Measurements from ENCODE around the gene RETSAT. TPM values are rescaled to one million over a fixed set of nuclear protein-coding genes. Genes with fewer than 3 reads are reported as not detected.
A peak's percentile ranks its signal among the peaks of the same experiment; 100 is the strongest.
"Not testable (repeated sequence)": the region's sequence is repeated elsewhere in the genome, so short reads cannot be mapped to it uniquely, and the experiment has no call there.

RETSAT gene
- total and polyA plus RNA-seq, 2 donors (not counting 1 experiment from before 2014, with no cell fraction given) = 13.0 to 28.1 TPM

DNA sequence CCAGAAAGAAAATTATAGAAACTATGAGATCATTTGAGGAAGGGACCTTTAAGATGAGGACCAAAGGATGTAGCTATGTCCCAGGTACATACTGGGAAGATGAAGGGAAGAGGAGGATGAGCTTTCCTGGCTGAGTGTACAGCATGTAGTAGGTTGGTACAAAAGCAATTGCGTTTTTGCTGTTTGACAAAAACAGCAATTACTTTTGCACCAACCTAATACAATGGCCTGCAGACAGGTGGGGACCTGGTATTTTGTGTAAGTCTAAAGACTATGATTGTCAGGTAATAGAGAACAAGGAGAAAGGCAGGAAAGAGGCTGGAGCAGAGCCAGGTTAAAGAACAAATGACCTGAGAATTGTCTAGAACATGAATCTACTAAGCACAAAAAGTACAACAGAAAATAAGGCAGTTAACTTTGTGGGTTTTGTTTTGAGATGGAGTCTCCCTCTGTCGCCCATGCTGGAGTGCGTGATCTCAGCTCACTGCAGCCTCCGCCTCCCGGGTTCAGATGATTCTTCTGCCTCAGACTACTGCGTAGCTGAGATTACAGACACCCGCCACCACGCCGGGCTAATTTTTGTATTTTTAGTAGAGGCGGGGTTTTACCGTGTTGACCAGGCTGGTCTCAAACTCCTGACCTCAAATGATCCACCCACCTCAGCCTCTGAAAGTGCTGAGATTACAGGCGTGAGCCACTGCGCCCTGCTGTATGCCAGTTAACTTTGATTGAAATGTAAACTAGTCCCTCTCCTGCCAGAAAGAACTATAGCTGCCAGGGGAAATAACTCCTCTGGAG is 23.3 kb downstream of the RETSAT start:
- WGBS (ENCODE audit: insufficient coverage) = 50% methylated on average over 4 of the region's 13 CpGs
- ChIA-PET POLR2A (no interaction called here), CTCF (no interaction called here)
- Mint-ChIP-seq H3K4me3 (no peak overlapping the region), H3K27me3 (no peaks in the 10 kb centered on the region), H3K9me3 (ENCODE audit: insufficient read depth) (no peaks in the 10 kb centered on the region), H3K27ac (no peak overlapping the region), H3K4me1 (peaks cover 31% of the 10 kb centered on the region)
- Histone ChIP-seq H4K20me1 (ENCODE audit: control insufficient read depth, insufficient read depth, low read length, poor library complexity, severe bottlenecking) (peaks cover 14% of the 10 kb centered on the region), H2AFZ (ENCODE audit: insufficient read depth, low read depth, low read length, poor library complexity, severe bottlenecking) (no peak overlapping the region), H3K9me3 (ENCODE audit: control extremely low read depth in 1 of 3, control insufficient read depth in 2 of 3, insufficient read depth in 1 of 3, low read length in 2 of 3) (no peaks in the 10 kb centered on the region), H3K27me3 (replicated peaks in 1 of 4; ENCODE audit: control extremely low read depth in 1 of 4, control insufficient read depth in 3 of 4, insufficient read depth in 4 of 4, low read length in 3 of 4) (no peaks in the 10 kb centered on the region), H3K4me1 (ENCODE audit: control insufficient read depth in 2 of 2, insufficient read depth in 2 of 2, low read length in 2 of 2) (peaks cover 11 to 14% of the 10 kb centered on the region in 2 donors), H3K27ac (ENCODE audit: low read length in 2 of 2) (no peak overlapping the region), H3K4me2 (replicated peaks; ENCODE audit: low read depth, low read length, poor library complexity, severe bottlenecking) (no peak overlapping the region), H3K4me3 (ENCODE audit: control extremely low read depth in 1 of 5, extremely low read depth in 1 of 5, insufficient read depth in 1 of 5, low read depth in 2 of 5, low read length in 4 of 5) (no peak overlapping the region), H3K36me3 (replicated peaks in 1 of 2; ENCODE audit: control extremely low read depth in 1 of 2, control insufficient read depth in 1 of 2, extremely low read depth in 1 of 2, insufficient read depth in 2 of 2, low read length in 1 of 2) (peaks cover 0 to 11% of the 10 kb centered on the region in 2 experiments), H3K79me2 (ENCODE audit: control insufficient read depth, insufficient read depth, low read length) (peaks cover 26% of the 10 kb centered on the region), H3K9ac (ENCODE audit: low read length) (no peak overlapping the region)
- DNase-seq (no peak), ATAC-seq (ENCODE audit: low read depth) (no peak)
- intact Hi-C loops (cut with micrococcal nuclease) = no loop called here
- TF ChIP-seq EZH2 (IDR thresholded peaks at IDR 0.05; ENCODE audit: borderline replicate concordance, insufficient read depth, low read depth, low read length, poor library complexity, severe bottlenecking) (no peak), CTCF (IDR thresholded peaks at IDR 0.05) (no peak)

GRCh38 chr2:85329701-85330100 is 24.6 kb downstream of the RETSAT start:
- POLR2A ChIA-PET; H3K27me3 Mint-ChIP-seq; H3K27me3 ChIP-seq (replicated peaks in 1 of 4; ENCODE audit: control extremely low read depth in 1 of 4, control insufficient read depth in 3 of 4, insufficient read depth in 4 of 4, low read length in 3 of 4); H3K4me2 ChIP-seq (replicated peaks; ENCODE audit: low read depth, low read length, poor library complexity, severe bottlenecking); H3K9ac ChIP-seq (ENCODE audit: low read length); H3K27ac ChIP-seq (ENCODE audit: low read length in 2 of 2); H3K9me3 Mint-ChIP-seq (ENCODE audit: insufficient read depth); ATAC-seq (ENCODE audit: low read depth); DNase-seq; CTCF ChIA-PET; H2AFZ ChIP-seq (ENCODE audit: insufficient read depth, low read depth, low read length, poor library complexity, severe bottlenecking); H3K9me3 ChIP-seq (ENCODE audit: control extremely low read depth in 1 of 3, control insufficient read depth in 2 of 3, insufficient read depth in 1 of 3, low read length in 2 of 3); H3K4me3 ChIP-seq (ENCODE audit: control extremely low read depth in 1 of 5, extremely low read depth in 1 of 5, insufficient read depth in 1 of 5, low read depth in 2 of 5, low read length in 4 of 5): not testable (repeated sequence)
- Histone ChIP-seq H4K20me1 (ENCODE audit: control insufficient read depth, insufficient read depth, low read length, poor library complexity, severe bottlenecking) (peaks cover 28% of the 10 kb centered on the region), H3K79me2 (ENCODE audit: control insufficient read depth, insufficient read depth, low read length) (peaks cover 39% of the 10 kb centered on the region), H3K36me3 (replicated peaks in 1 of 2; ENCODE audit: control extremely low read depth in 1 of 2, control insufficient read depth in 1 of 2, extremely low read depth in 1 of 2, insufficient read depth in 2 of 2, low read length in 1 of 2) (peaks cover 0 to 24% of the 10 kb centered on the region in 2 experiments), H3K4me1 (ENCODE audit: control insufficient read depth in 2 of 2, insufficient read depth in 2 of 2, low read length in 2 of 2) (peaks cover 24 to 27% of the 10 kb centered on the region in 2 donors)
- intact Hi-C loops (cut with micrococcal nuclease) = loop anchor here (5.0 kb wide), 2 partner anchors 63 to 83 kb away; partner anchors contain the start of gene CAPG
- H3K4me1 Mint-ChIP-seq = peaks cover 44% of the 10 kb centered on the region
- 100% methylated on average over 1 of the region's 3 CpGs for WGBS (ENCODE audit: insufficient coverage)
- H3K27ac Mint-ChIP-seq = peak overlapping the region; percentile 16
- peak overlapping the region; percentile 37 for H3K4me3 Mint-ChIP-seq
